Measurements from ENCODE around the gene UMPS. TPM values are rescaled to one million over a fixed set of nuclear protein-coding genes. Genes with fewer than 3 reads are reported as not detected.

UMPS gene
- total and polyA plus RNA-seq, 2 experiments from 2014 or later, result 44.1 to 48.8 TPM

DNA sequence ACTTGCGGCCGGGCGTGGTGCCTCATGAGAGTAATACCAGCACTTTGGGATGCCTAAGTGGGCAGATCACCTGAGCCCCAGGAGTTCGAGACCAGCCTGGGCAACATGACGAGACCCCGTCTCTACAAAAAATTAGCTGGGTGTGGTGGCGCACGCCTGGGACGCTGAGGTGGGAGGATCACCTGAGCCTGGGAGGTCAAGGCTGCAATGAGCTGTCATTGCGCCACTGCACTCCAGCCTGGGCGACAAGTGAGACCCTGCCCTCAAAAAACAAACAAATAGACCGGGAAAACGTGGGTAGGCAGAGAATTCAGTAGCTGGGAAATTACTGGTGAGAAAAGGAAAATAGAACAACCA, 667 bp downstream of the UMPS start (continued):
- TF ChIP-seq, protein P1, sequence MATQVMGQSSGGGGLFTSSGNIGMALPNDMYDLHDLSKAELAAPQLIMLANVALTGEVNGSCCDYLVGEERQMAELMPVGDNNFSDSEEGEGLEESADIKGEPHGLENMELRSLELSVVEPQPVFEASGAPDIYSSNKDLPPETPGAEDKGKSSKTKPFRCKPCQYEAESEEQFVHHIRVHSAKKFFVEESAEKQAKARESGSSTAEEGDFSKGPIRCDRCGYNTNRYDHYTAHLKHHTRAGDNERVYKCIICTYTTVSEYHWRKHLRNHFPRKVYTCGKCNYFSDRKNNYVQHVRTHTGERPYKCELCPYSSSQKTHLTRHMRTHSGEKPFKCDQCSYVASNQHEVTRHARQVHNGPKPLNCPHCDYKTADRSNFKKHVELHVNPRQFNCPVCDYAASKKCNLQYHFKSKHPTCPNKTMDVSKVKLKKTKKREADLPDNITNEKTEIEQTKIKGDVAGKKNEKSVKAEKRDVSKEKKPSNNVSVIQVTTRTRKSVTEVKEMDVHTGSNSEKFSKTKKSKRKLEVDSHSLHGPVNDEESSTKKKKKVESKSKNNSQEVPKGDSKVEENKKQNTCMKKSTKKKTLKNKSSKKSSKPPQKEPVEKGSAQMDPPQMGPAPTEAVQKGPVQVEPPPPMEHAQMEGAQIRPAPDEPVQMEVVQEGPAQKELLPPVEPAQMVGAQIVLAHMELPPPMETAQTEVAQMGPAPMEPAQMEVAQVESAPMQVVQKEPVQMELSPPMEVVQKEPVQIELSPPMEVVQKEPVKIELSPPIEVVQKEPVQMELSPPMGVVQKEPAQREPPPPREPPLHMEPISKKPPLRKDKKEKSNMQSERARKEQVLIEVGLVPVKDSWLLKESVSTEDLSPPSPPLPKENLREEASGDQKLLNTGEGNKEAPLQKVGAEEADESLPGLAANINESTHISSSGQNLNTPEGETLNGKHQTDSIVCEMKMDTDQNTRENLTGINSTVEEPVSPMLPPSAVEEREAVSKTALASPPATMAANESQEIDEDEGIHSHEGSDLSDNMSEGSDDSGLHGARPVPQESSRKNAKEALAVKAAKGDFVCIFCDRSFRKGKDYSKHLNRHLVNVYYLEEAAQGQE (IDR thresholded peaks at IDR 0.05; ENCODE audit: unreplicated experiment), result no peak
- no peak for TF ChIP-seq ZNF114 (CRISPR knock-in tag; IDR thresholded peaks at IDR 0.05)

GRCh38 chr3:124731760-124732159, 1.5 kb downstream of the UMPS start:
- Mint-ChIP-seq H3K4me1 (peaks cover 11% of the 10 kb centered on the region; the same call in 2 of the 3 replicates), H3K27me3 (ENCODE audit: insufficient read depth, low read depth, poor library complexity) (peaks cover 5% of the 10 kb centered on the region), H3K4me3 (peak overlapping the region; percentile 100), H3K27ac (no peak overlapping the region), H3K36me3 (ENCODE audit: low read depth) (peaks cover 35% of the 10 kb centered on the region), H3K9me3 (peaks cover 4% of the 10 kb centered on the region; the same call in 2 of the 3 replicates)
- TF ChIP-seq POLR2AphosphoS5 (IDR thresholded peaks at IDR 0.05; ENCODE audit: low read depth), result no peak
- peak overlapping the region; percentile 95 for H3K4me3 ChIP-seq
- peaks cover 23% of the 10 kb centered on the region for H4K20me1 ChIP-seq (replicated peaks; ENCODE audit: insufficient read depth)
- peak overlapping the region; percentile 99 for H3K4me2 ChIP-seq
- no peak overlapping the region for H2AFZ ChIP-seq
- H3K4me1 ChIP-seq (ENCODE audit: insufficient read depth), result peaks cover 8% of the 10 kb centered on the region
- no peak for DNase-seq (ENCODE audit: low spot score)
- H3K79me2 ChIP-seq (replicated peaks; ENCODE audit: insufficient read depth), result peaks cover 63% of the 10 kb centered on the region
- H3K27ac ChIP-seq (ENCODE audit: low read depth), result no peak overlapping the region
- H3K36me3 ChIP-seq (ENCODE audit: insufficient read depth), result peaks cover 19% of the 10 kb centered on the region; the same call in 1 of the 2 replicates
- H3F3A ChIP-seq (replicated peaks; ENCODE audit: low read depth), result no peaks in the 10 kb centered on the region
- no peaks in the 10 kb centered on the region; the same call in 1 of the 2 replicates for H3K27me3 ChIP-seq (ENCODE audit: insufficient read depth)
- no peak for ATAC-seq
- no peaks in the 10 kb centered on the region for H3K9me2 ChIP-seq (ENCODE audit: insufficient read depth)

DNA sequence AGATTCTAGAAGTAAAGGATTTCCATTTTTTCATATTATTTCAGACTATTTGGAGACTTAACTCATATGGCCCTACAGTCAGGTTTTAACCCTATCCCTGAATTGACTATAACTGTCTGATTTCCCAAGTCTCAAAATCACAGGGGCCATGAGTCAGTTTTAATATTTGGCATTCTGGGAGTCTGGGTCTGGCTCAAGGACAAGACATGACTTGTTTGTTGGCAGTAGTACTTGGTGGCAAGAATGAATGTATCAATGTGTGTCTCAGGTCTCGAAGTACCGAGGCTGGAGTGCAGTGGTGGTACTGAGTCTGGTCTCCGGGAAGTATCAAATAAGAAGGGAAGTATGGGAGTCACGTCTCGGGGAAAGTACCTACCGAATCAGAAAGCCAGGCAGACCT, 10.8 kb downstream of the UMPS start:
- Histone ChIP-seq H3K4me3 (no peak overlapping the region), H3K27ac (ENCODE audit: low read depth) (no peak overlapping the region), H3K4me1 (ENCODE audit: insufficient read depth) (no peaks in the 10 kb centered on the region), H3F3A (replicated peaks; ENCODE audit: low read depth) (no peaks in the 10 kb centered on the region), H4K20me1 (replicated peaks; ENCODE audit: insufficient read depth) (peaks cover 18% of the 10 kb centered on the region), H3K79me2 (replicated peaks; ENCODE audit: insufficient read depth) (peaks cover 25% of the 10 kb centered on the region), H3K27me3 (ENCODE audit: insufficient read depth) (no peaks in the 10 kb centered on the region), H3K36me3 (ENCODE audit: insufficient read depth) (peaks cover 78% of the 10 kb centered on the region), H2AFZ (no peak overlapping the region), H3K4me2 (no peak overlapping the region), H3K9me2 (ENCODE audit: insufficient read depth) (no peaks in the 10 kb centered on the region)
- peaks cover 85% of the 10 kb centered on the region for H3K36me3 Mint-ChIP-seq (ENCODE audit: low read depth)
- H3K27ac Mint-ChIP-seq, result no peak overlapping the region
- ATAC-seq (no peak), DNase-seq (ENCODE audit: low spot score) (no peak)
- H3K9me3 Mint-ChIP-seq, result no peaks in the 10 kb centered on the region
- no peak overlapping the region for H3K4me3 Mint-ChIP-seq
- peaks cover 4% of the 10 kb centered on the region for H3K27me3 Mint-ChIP-seq (ENCODE audit: insufficient read depth, low read depth, poor library complexity)
- peaks cover 2% of the 10 kb centered on the region; the same call in 1 of the 3 replicates for H3K4me1 Mint-ChIP-seq
- TF ChIP-seq ZNF114 (CRISPR knock-in tag; IDR thresholded peaks at IDR 0.05) (no peak), STAT1 (IDR thresholded peaks at IDR 0.05; ENCODE audit: unreplicated experiment) (no peak), ZNF462 (CRISPR knock-in tag; IDR thresholded peaks at IDR 0.05) (no peak), POLR2AphosphoS5 (IDR thresholded peaks at IDR 0.05; ENCODE audit: low read depth) (no peak), NANOG (IDR thresholded peaks at IDR 0.05; ENCODE audit: borderline replicate concordance) (no peak), ZNF331 (CRISPR knock-in tag; IDR thresholded peaks at IDR 0.05; ENCODE audit: low read depth) (no peak), JUNB (IDR thresholded peaks at IDR 0.05; ENCODE audit: unreplicated experiment) (no peak), CREB1 (CRISPR knock-in tag; IDR thresholded peaks at IDR 0.05; ENCODE audit: low read depth) (no peak)

Data from GM23338 (cell line).